ENCODE results near the gene HS3ST4.

The HS3ST4 gene

DNA sequence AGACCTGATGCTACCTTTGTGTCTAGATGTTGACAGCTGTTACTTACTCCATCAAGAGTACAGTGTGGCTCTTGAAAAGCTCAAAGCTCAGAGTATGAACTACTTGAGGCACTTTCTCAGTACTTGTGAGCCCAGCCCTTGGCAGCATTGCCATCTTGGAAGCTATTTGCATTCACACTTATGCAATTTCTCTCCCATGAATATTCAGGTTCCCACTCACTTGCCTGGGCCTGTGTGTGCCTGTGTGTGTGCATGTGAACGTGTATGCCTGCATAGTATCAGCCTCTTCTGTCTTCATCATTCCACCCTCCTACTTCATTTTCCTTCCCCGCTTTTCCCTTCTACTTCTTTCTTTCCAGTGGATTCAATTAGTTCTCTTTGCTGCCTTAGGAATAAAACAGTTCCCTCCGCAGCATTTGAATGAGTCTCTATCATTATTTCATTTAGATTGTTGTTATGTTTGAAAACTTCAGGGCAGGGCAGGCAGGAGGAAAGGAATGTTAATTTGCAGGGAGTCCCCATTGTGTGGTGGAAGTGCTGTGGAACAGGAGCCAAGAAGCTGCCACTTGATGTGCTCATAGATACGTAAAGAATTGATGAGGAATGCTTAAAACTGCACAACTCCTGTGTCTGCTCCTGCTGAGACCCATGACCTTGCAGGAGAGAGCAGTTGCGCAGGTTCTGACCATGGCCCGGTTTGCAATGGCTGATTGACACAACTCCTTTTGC lies 58.9 kb downstream of the HS3ST4 start:
- Histone ChIP-seq H3K4me1 (ENCODE audit: insufficient read depth, low read length) (no peaks in the 10 kb centered on the region), H4K20me1 (ENCODE audit: insufficient read depth, low read length) (no peaks in the 10 kb centered on the region), H2AFZ (ENCODE audit: low read depth, low read length) (no peak overlapping the region), H3K27me3 (ENCODE audit: insufficient read depth, low read length, poor library complexity) (no peaks in the 10 kb centered on the region), H3K9ac (ENCODE audit: low read depth, low read length) (no peak overlapping the region), H3K4me2 (ENCODE audit: insufficient read depth, low read length) (no peak overlapping the region), H3K4me3 (ENCODE audit: low read depth in 1 of 2, low read length in 2 of 2) (no peak overlapping the region), H3K9me3 (ENCODE audit: insufficient read depth, low read length, severe bottlenecking) (no peaks in the 10 kb centered on the region), H3K36me3 (ENCODE audit: insufficient read depth, low read length) (no peaks in the 10 kb centered on the region), H3K79me2 (ENCODE audit: insufficient read depth, low read length) (no peaks in the 10 kb centered on the region), H3K27ac (ENCODE audit: low read length) (no peak overlapping the region)
- ATAC-seq (ENCODE audit: insufficient read depth, low read depth) = no peak
- no peak for DNase-seq
- no peak for TF ChIP-seq CTCF (IDR thresholded peaks at IDR 0.05; ENCODE audit: borderline replicate concordance, extremely low read depth, low read length, poor library complexity, severe bottlenecking)
- TF ChIP-seq EZH2 (IDR thresholded peaks at IDR 0.05; ENCODE audit: borderline replicate concordance, low read depth, low read length, severe bottlenecking) = no peak

DNA sequence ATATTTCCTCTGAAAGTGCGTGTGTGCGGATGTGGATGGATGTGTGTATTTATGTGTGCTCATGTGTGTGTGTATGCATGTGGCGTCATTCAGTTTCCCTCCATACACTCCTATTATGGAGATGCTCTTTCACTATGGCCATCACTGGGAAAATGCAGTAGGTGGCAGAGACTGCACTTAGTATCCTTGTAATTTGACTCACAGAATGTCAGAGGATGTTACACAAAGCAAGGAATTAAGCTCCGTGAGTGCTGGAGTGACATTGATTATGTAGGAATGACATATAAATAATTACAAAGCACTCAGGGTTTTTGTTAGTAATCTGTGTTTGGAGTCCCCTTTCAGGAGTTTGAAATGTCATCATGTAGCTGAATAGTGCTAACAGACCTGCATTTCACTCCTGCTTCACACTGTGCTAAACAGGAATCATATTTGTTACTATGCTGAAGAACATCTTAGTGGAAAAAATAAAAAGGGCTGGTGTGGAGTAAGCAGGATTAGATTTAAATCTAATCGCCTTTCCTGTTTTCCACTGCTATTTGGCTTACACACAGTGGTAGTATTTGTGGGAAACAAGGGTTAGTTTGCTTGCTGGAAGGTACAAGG lies 59.6 kb downstream of the HS3ST4 start:
- DNase-seq (no peak), ATAC-seq (ENCODE audit: insufficient read depth, low read depth) (no peak)
- no peaks in the 10 kb centered on the region for H3K9me3 ChIP-seq (ENCODE audit: insufficient read depth, low read length, severe bottlenecking)
- no peak overlapping the region for H3K4me3 ChIP-seq (ENCODE audit: low read depth in 1 of 2, low read length in 2 of 2)
- TF ChIP-seq CTCF (IDR thresholded peaks at IDR 0.05; ENCODE audit: borderline replicate concordance, extremely low read depth, low read length, poor library complexity, severe bottlenecking) (no peak), EZH2 (IDR thresholded peaks at IDR 0.05; ENCODE audit: borderline replicate concordance, low read depth, low read length, severe bottlenecking) (no peak)
- H3K36me3 ChIP-seq (ENCODE audit: insufficient read depth, low read length) = no peaks in the 10 kb centered on the region
- no peaks in the 10 kb centered on the region for H3K79me2 ChIP-seq (ENCODE audit: insufficient read depth, low read length)
- H3K4me2 ChIP-seq (ENCODE audit: insufficient read depth, low read length) = no peak overlapping the region
- H3K9ac ChIP-seq (ENCODE audit: low read depth, low read length) = no peak overlapping the region
- H2AFZ ChIP-seq (ENCODE audit: low read depth, low read length) = no peak overlapping the region
- no peak overlapping the region for H3K27ac ChIP-seq (ENCODE audit: low read length)
- no peaks in the 10 kb centered on the region for H4K20me1 ChIP-seq (ENCODE audit: insufficient read depth, low read length)
- no peaks in the 10 kb centered on the region for H3K27me3 ChIP-seq (ENCODE audit: insufficient read depth, low read length, poor library complexity)
- no peaks in the 10 kb centered on the region for H3K4me1 ChIP-seq (ENCODE audit: insufficient read depth, low read length)

GRCh38 chr16:25764466-25764865 lies 72.7 kb downstream of the HS3ST4 start:
- Histone ChIP-seq H3K4me1 (ENCODE audit: insufficient read depth, low read length) (no peaks in the 10 kb centered on the region), H3K4me3 (ENCODE audit: low read depth in 1 of 2, low read length in 2 of 2) (no peak overlapping the region), H2AFZ (ENCODE audit: low read depth, low read length) (no peak overlapping the region), H3K9me3 (ENCODE audit: insufficient read depth, low read length, severe bottlenecking) (no peaks in the 10 kb centered on the region), H3K9ac (ENCODE audit: low read depth, low read length) (no peak overlapping the region), H4K20me1 (ENCODE audit: insufficient read depth, low read length) (no peaks in the 10 kb centered on the region; the same call in 1 of the 2 replicates), H3K4me2 (ENCODE audit: insufficient read depth, low read length) (no peak overlapping the region), H3K27ac (ENCODE audit: low read length) (no peak overlapping the region), H3K36me3 (ENCODE audit: insufficient read depth, low read length) (no peaks in the 10 kb centered on the region), H3K27me3 (ENCODE audit: insufficient read depth, low read length, poor library complexity) (no peaks in the 10 kb centered on the region), H3K79me2 (ENCODE audit: insufficient read depth, low read length) (no peaks in the 10 kb centered on the region)
- TF ChIP-seq EZH2 (IDR thresholded peaks at IDR 0.05; ENCODE audit: borderline replicate concordance, low read depth, low read length, severe bottlenecking) (no peak), CTCF (IDR thresholded peaks at IDR 0.05; ENCODE audit: borderline replicate concordance, extremely low read depth, low read length, poor library complexity, severe bottlenecking) (no peak)
- ATAC-seq (ENCODE audit: insufficient read depth, low read depth) (no peak), DNase-seq (no peak)
